ENCODE data around the gene NKTR. TPM values are rescaled to one million over a fixed set of nuclear protein-coding genes. Genes with fewer than 3 reads are reported as not detected.
"Not testable (repeated sequence)": the region's sequence is repeated elsewhere in the genome, so short reads cannot be mapped to it uniquely, and the experiment has no call there.

The NKTR gene
- total RNA-seq, 4 donors from 2014 or later: 119 to 361 (median 164) TPM

GRCh38 chr3:42595682-42596081, 4.8 kb upstream of the NKTR start:
- peaks cover 0 to 4% of the 10 kb centered on the region in 2 donors for H3K4me1 ChIP-seq
- H3K36me3 ChIP-seq: no peaks in the 10 kb centered on the region
- no peaks in the 10 kb centered on the region for H3K27me3 ChIP-seq
- DNase-seq: no peak
- no peaks in the 10 kb centered on the region for H3K9me3 ChIP-seq
- TF ChIP-seq, protein P1, sequence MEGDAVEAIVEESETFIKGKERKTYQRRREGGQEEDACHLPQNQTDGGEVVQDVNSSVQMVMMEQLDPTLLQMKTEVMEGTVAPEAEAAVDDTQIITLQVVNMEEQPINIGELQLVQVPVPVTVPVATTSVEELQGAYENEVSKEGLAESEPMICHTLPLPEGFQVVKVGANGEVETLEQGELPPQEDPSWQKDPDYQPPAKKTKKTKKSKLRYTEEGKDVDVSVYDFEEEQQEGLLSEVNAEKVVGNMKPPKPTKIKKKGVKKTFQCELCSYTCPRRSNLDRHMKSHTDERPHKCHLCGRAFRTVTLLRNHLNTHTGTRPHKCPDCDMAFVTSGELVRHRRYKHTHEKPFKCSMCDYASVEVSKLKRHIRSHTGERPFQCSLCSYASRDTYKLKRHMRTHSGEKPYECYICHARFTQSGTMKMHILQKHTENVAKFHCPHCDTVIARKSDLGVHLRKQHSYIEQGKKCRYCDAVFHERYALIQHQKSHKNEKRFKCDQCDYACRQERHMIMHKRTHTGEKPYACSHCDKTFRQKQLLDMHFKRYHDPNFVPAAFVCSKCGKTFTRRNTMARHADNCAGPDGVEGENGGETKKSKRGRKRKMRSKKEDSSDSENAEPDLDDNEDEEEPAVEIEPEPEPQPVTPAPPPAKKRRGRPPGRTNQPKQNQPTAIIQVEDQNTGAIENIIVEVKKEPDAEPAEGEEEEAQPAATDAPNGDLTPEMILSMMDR (IDR thresholded peaks at IDR 0.05): no peak
- no peak for TF ChIP-seq POLR2A (IDR thresholded peaks at IDR 0.05)
- intact Hi-C loops (cut with DNase I; ENCODE audit: low total_unique reads): no loop called here
- no peak overlapping the region for H3K27ac ChIP-seq
- no peak overlapping the region for H3K4me3 ChIP-seq

DNA sequence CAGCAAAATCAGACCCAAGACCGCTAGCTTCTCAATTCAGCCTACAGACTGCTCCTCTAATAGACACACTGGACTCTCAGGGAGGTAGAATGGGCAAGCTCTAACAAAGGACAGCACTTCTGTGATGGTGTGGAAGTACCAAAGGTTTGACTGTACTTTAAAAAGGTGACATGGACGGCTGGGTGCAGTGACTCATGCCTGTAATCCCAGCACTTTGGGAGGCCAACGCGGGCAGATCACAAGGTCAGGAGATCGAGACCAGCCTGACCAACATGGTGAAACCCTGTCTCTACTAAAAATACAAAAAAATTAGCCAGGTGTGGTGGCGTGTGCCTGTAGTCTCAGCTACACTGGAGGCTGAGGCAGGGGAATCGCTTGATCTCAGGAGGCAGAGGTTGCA, 3.4 kb upstream of the NKTR start:
- H3K9me3 ChIP-seq; H3K4me1 ChIP-seq; intact Hi-C loops (cut with DNase I; ENCODE audit: low total_unique reads); H3K36me3 ChIP-seq; H3K27me3 ChIP-seq; DNase-seq; H3K27ac ChIP-seq; H3K4me3 ChIP-seq: not testable (repeated sequence)

GRCh38 chr3:42600958-42601675, 631 bp downstream of the NKTR start:
- Histone ChIP-seq H3K4me1 (no peaks in the 10 kb centered on the region), H3K9me3 (no peaks in the 10 kb centered on the region), H3K27ac (peak overlapping the region; percentile 94 to 95), H3K27me3 (no peaks in the 10 kb centered on the region), H3K36me3 (no peaks in the 10 kb centered on the region), H3K4me3 (peak overlapping the region; percentile 78 to 80)
- peak; percentile 61 to 68 for DNase-seq
- TF ChIP-seq, protein P1 (IDR thresholded peaks at IDR 0.05): peak in 3 of 4 experiments; percentile 2 to 36 (median 15)
- no peak for TF ChIP-seq POLR2A (IDR thresholded peaks at IDR 0.05)
- intact Hi-C loops (cut with DNase I; ENCODE audit: low total_unique reads): loop anchor here (10.0 kb wide), 1 partner anchor 54 kb away; the partner anchor contains the start of gene ZBTB47

DNA sequence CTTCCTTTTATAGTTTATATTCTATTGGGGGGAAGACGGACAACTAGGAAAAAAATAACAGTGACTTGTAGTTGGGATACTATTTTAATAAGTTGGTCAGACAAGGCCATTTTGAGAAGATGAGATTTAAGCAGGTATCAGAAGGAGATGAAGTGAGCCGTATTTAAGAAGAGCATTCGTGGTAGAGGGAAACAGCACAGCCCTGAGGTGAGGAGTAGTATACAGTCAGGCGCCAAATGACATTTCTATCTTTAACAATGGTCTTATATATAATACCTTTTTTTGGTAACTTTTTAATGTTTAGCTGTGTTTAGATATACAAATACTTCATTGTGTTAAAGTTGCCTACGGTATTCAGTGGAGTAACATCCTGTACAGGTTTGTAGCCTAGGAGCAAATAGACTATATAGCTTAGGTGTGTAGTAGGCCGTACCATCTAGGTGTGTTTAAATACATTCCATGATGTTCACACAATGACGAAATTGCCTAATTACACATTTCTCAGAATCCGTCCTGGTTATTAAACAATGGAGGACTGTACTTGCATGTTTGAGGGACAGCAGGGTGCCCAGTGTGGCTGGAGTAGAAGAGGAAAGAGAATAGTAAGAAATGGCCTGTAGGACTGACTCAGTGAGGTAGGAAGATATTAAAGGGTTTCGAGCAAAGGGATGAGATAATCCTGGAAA, 1.6 kb downstream of the NKTR start:
- no peaks in the 10 kb centered on the region for H3K4me1 ChIP-seq
- DNase-seq: no peak
- intact Hi-C loops (cut with DNase I; ENCODE audit: low total_unique reads): loop anchor here (10.0 kb wide), 1 partner anchor 53 kb away; the partner anchor contains the start of gene ZBTB47
- peak overlapping the region; percentile 94 to 95 for H3K27ac ChIP-seq
- H3K27me3 ChIP-seq: no peaks in the 10 kb centered on the region
- TF ChIP-seq, protein P1 (IDR thresholded peaks at IDR 0.05): no peak
- TF ChIP-seq POLR2A (IDR thresholded peaks at IDR 0.05): no peak
- peak overlapping the region; percentile 78 to 80 for H3K4me3 ChIP-seq
- H3K36me3 ChIP-seq: no peaks in the 10 kb centered on the region
- H3K9me3 ChIP-seq: no peaks in the 10 kb centered on the region

- no peaks in the 10 kb centered on the region for H3K4me1 ChIP-seq
- H3K36me3 ChIP-seq: no peaks in the 10 kb centered on the region
- no peak for DNase-seq
- H3K4me3 ChIP-seq: no peak overlapping the region
- no peaks in the 10 kb centered on the region for H3K9me3 ChIP-seq
- H3K27me3 ChIP-seq: no peaks in the 10 kb centered on the region
- intact Hi-C loops (cut with DNase I; ENCODE audit: low total_unique reads): loop anchor here (10.0 kb wide), 1 partner anchor 52 kb away; the partner anchor contains the start of gene ZBTB47
- TF ChIP-seq POLR2A (IDR thresholded peaks at IDR 0.05): no peak
- TF ChIP-seq, protein P1 (IDR thresholded peaks at IDR 0.05): no peak
- H3K27ac ChIP-seq: no peak overlapping the region
Observed at GRCh38 chr3:42602961-42603360, 2.5 kb downstream of the NKTR start.
